H9 (cell line): Measurements from ENCODE around the gene KRT81. TPM values are rescaled to one million over a fixed set of nuclear protein-coding genes. Genes with fewer than 3 reads are reported as not detected.

ENCODE experiments used
- DNase-seq: peaks from one replicate; pipeline ENCODE4 v3.0.0-alpha.2; 2017
- H2AFZ ChIP-seq: one replicate; pipeline ENCODE4 v1.6.1; 2013; ENCODE audit warnings: mild to moderate bottlenecking, low read length, control low read depth, moderate library complexity
- H2AK5ac ChIP-seq: 2 replicates; pipeline ENCODE4 v1.6.1; 2013; ENCODE audit warnings: low read length, control low read depth, mixed read lengths; ENCODE audit not compliant: insufficient read length
- H2BK120ac ChIP-seq: one replicate; pipeline ENCODE4 v1.6.1; 2013; ENCODE audit warnings: low read depth, mild to moderate bottlenecking, low read length, control low read depth, inconsistent platforms; ENCODE audit not compliant: poor library complexity, severe bottlenecking
- H2BK12ac ChIP-seq: 2 replicates; pipeline ENCODE4 v1.6.1; 2013; ENCODE audit warnings: low read length, control low read depth, mixed read lengths, low read depth; ENCODE audit not compliant: insufficient read length
- H2BK15ac ChIP-seq: 2 replicates; pipeline ENCODE4 v1.6.1; 2013; ENCODE audit warnings: low read depth, low read length, control low read depth
- H2BK20ac ChIP-seq: one replicate; pipeline ENCODE4 v1.6.1; 2013; ENCODE audit warnings: low read depth, mild to moderate bottlenecking, low read length, control low read depth, inconsistent platforms; ENCODE audit not compliant: poor library complexity, severe bottlenecking
- H2BK5ac ChIP-seq: 2 replicates; pipeline ENCODE4 v1.6.1; 2013; ENCODE audit warnings: low read length, control low read depth, mixed read lengths; ENCODE audit not compliant: insufficient read length
- H3K14ac ChIP-seq: 2 replicates; pipeline ENCODE4 v1.6.1; 2013; ENCODE audit warnings: low read length, control low read depth; ENCODE audit not compliant: insufficient read depth
- H3K18ac ChIP-seq: 2 replicates; pipeline ENCODE4 v1.6.1; 2013; ENCODE audit warnings: low read depth, mild to moderate bottlenecking, mixed read lengths, low read length, control low read depth; ENCODE audit not compliant: insufficient read length
- H3K23ac ChIP-seq: 2 replicates; pipeline ENCODE4 v1.6.1; 2013; ENCODE audit warnings: low read length, control low read depth, mixed read lengths, low read depth; ENCODE audit not compliant: insufficient read length
- H3K23me2 ChIP-seq: 2 replicates; pipeline ENCODE4 v1.6.1; 2013; ENCODE audit warnings: low read depth, mild to moderate bottlenecking, mixed read lengths, low read length, control low read depth; ENCODE audit not compliant: insufficient read length, poor library complexity, severe bottlenecking
- H3K27ac ChIP-seq: 2 replicates; pipeline ENCODE4 v1.5.1; 2013; ENCODE audit warnings: low read length, control low read depth, mixed read lengths, low read depth; ENCODE audit not compliant: insufficient read length
- H3K27me3 ChIP-seq: 2 replicates; pipeline ENCODE4 v1.6.1; 2013; ENCODE audit warnings: low read length, control low read depth, inconsistent platforms; ENCODE audit not compliant: insufficient read depth
- H3K4ac ChIP-seq: 2 replicates; pipeline ENCODE4 v1.6.1; 2013; ENCODE audit warnings: low read depth, mild to moderate bottlenecking, control low read depth, inconsistent platforms, low read length, moderate library complexity
- H3K4me1 ChIP-seq: 2 replicates; pipeline ENCODE4 v1.6.1; 2013; ENCODE audit warnings: low read length, control low read depth, inconsistent platforms; ENCODE audit not compliant: insufficient read depth
- H3K4me2 ChIP-seq: 2 replicates; pipeline ENCODE4 v1.6.1; 2013; ENCODE audit warnings: low read length, control low read depth, mixed read lengths; ENCODE audit not compliant: insufficient read length, insufficient read depth
- H3K56ac ChIP-seq: 2 replicates; pipeline ENCODE4 v1.6.1; 2013; ENCODE audit warnings: low read depth, mild to moderate bottlenecking, mixed read lengths, low read length, control low read depth; ENCODE audit not compliant: insufficient read length
- H3K79me1 ChIP-seq: 2 replicates; pipeline ENCODE4 v1.6.1; 2013; ENCODE audit warnings: low read depth, mild to moderate bottlenecking, moderate library complexity, low read length, control low read depth, inconsistent platforms; ENCODE audit not compliant: insufficient read depth, poor library complexity, severe bottlenecking
- H3K79me2 ChIP-seq: 2 replicates; pipeline ENCODE4 v1.6.1; 2013; ENCODE audit warnings: low read length, control low read depth, inconsistent platforms; ENCODE audit not compliant: insufficient read depth
- H3K9ac ChIP-seq: 2 replicates; pipeline ENCODE4 v1.6.1; 2013; ENCODE audit warnings: low read length, control low read depth, mixed read lengths; ENCODE audit not compliant: insufficient read length; ENCODE audit errors: extremely low read depth
- H3K9me3 ChIP-seq: one replicate; pipeline ENCODE4 v1.6.1; 2013; ENCODE audit warnings: low read depth, low read length, inconsistent platforms; ENCODE audit not compliant: control insufficient read depth
- H3T11ph ChIP-seq: one replicate; pipeline ENCODE4 v1.6.1; 2013; ENCODE audit warnings: mild to moderate bottlenecking, low read length, control low read depth, inconsistent platforms
- H4K20me1 ChIP-seq: one replicate; pipeline ENCODE4 v1.6.1; 2013; ENCODE audit not compliant: control insufficient read depth, insufficient read length, insufficient read depth
- H4K5ac ChIP-seq: 2 replicates; pipeline ENCODE4 v1.6.1; 2013; ENCODE audit warnings: low read depth, mild to moderate bottlenecking, mixed read lengths, low read length, control low read depth; ENCODE audit not compliant: insufficient read length
- H4K8ac ChIP-seq: replicated peaks from 2 replicates; pipeline ENCODE4 v1.6.1; 2013; ENCODE audit warnings: low read length, control low read depth, mixed read lengths, low read depth; ENCODE audit not compliant: insufficient read length
- H4K91ac ChIP-seq: 2 replicates; pipeline ENCODE4 v1.6.1; 2013; ENCODE audit warnings: low read depth, mild to moderate bottlenecking, moderate library complexity, mixed read lengths, low read length, control low read depth; ENCODE audit not compliant: insufficient read length
- H3K27ac Mint-ChIP-seq, 3 experiments: 2 replicates in 2 of 3; 3 replicates in 1 of 3; pipeline ENCODE4 v1.8.0; 2020 to 2021; ENCODE audit warnings: mixed read lengths in 3 of 3, mild to moderate bottlenecking in 1 of 3, moderate library complexity in 1 of 3
- H3K27me3 Mint-ChIP-seq: 2 replicates; pipeline ENCODE4 v1.8.0; 2021; ENCODE audit warnings: low read depth, mild to moderate bottlenecking, moderate library complexity, mixed read lengths
- H3K36me3 Mint-ChIP-seq, 3 experiments: 2 replicates in 2 of 3; 3 replicates in 1 of 3; pipeline ENCODE4 v1.8.0; 2020 to 2021; ENCODE audit warnings: low read depth in 3 of 3, mixed read lengths in 3 of 3; ENCODE audit not compliant: insufficient read depth in 1 of 3
- H3K4me1 Mint-ChIP-seq, 2 experiments: 2 replicates each; pipeline ENCODE4 v1.8.0; 2020; ENCODE audit warnings: mixed read lengths in 2 of 2
- H3K4me3 Mint-ChIP-seq, 2 experiments: 2 replicates in 1 of 2; 3 replicates in 1 of 2; pipeline ENCODE4 v1.8.0; 2020 to 2021; ENCODE audit warnings: mild to moderate bottlenecking in 2 of 2, mixed read lengths in 2 of 2, moderate library complexity in 1 of 2
- H3K9me3 Mint-ChIP-seq, 2 experiments: 2 replicates in 1 of 2; 3 replicates in 1 of 2; pipeline ENCODE4 v1.8.0; 2020; ENCODE audit warnings: mild to moderate bottlenecking in 2 of 2, mixed read lengths in 2 of 2, moderate library complexity in 1 of 2
- CTCF ChIP-seq: fragments of 200-600 bp; sonication (generic); conservative IDR thresholded peaks from 3 replicates; pipeline ENCODE4 v1.8.0; 2021; ENCODE audit warnings: antibody characterized with exemption, mild to moderate bottlenecking
- WGBS: extraction: QIAGEN DNeasy Blood & Tissue Kit; methylation state at CpG from one replicate; pipeline ENCODE4 v1.1.7; 2013; ENCODE audit warnings: missing lambda C conversion rate, low lambda C conversion rate, mixed read lengths; ENCODE audit not compliant: insufficient read length; ENCODE audit errors: extremely low coverage; 5-methylcytosine and 5-hydroxymethylcytosine counted together
- total RNA-seq: library from RNA; stranded (reverse); gene quantifications from 2 replicates; pipeline ENCODE4 v1.2.1, GENCODE V29; 2021

KRT81 gene
- total RNA-seq, 1 experiment from 2014 or later = not detected

- no peak overlapping the region for H4K8ac ChIP-seq
- no peak for TF ChIP-seq CTCF
- peaks cover 5% of the 10 kb centered on the region for H3K23me2 ChIP-seq
- peaks cover 2% of the 10 kb centered on the region; the same call in 1 of the 2 replicates for H3K27me3 ChIP-seq
- H3K79me1 ChIP-seq = no peaks in the 10 kb centered on the region
- no peak overlapping the region for H3K14ac ChIP-seq
- Mint-ChIP-seq H3K27ac (no peak overlapping the region), H3K27me3 (peaks cover 62% of the 10 kb centered on the region), H3K36me3 (no peaks in the 10 kb centered on the region), H3K9me3 (no peaks in the 10 kb centered on the region), H3K4me1 (peaks cover 8 to 10% of the 10 kb centered on the region in 2 experiments), H3K4me3 (no peak overlapping the region)
- H3K27ac ChIP-seq = no peak overlapping the region
- no peaks in the 10 kb centered on the region for H4K20me1 ChIP-seq
- no peak overlapping the region for H3K18ac ChIP-seq
- H3K56ac ChIP-seq = no peak overlapping the region
- WGBS = no CpG with 5 or more reads among the region's 9 CpGs
- no peak overlapping the region for H2BK12ac ChIP-seq
- H3K79me2 ChIP-seq = no peaks in the 10 kb centered on the region
- H3T11ph ChIP-seq = no peak overlapping the region
- no peak overlapping the region for H2BK120ac ChIP-seq
- H3K4me1 ChIP-seq = no peaks in the 10 kb centered on the region
- H3K9ac ChIP-seq = no peak overlapping the region
- H2BK5ac ChIP-seq = no peak overlapping the region
- H3K4me2 ChIP-seq = no peak overlapping the region
- no peak overlapping the region for H3K23ac ChIP-seq
- no peak overlapping the region for H2BK15ac ChIP-seq
- no peak overlapping the region for H2BK20ac ChIP-seq
- H3K9me3 ChIP-seq = no peaks in the 10 kb centered on the region
- DNase-seq = peak; percentile 24
- no peak overlapping the region for H4K5ac ChIP-seq
- no peak overlapping the region for H3K4ac ChIP-seq
- H4K91ac ChIP-seq = no peak overlapping the region
- no peak overlapping the region for H2AFZ ChIP-seq
- no peak overlapping the region for H2AK5ac ChIP-seq
Measured at GRCh38 chr12:52277486-52278245, 13.7 kb downstream of the KRT81 start.
